Measurements from ENCODE around the gene GPR55.
"Not testable (repeated sequence)": the region's sequence is repeated elsewhere in the genome, so short reads cannot be mapped to it uniquely, and the experiment has no call there.

The GPR55 gene

GRCh38 chr2:230950874-230951339 lies 25.9 kb upstream of the GPR55 start:
- DNase-seq, result no peak

DNA sequence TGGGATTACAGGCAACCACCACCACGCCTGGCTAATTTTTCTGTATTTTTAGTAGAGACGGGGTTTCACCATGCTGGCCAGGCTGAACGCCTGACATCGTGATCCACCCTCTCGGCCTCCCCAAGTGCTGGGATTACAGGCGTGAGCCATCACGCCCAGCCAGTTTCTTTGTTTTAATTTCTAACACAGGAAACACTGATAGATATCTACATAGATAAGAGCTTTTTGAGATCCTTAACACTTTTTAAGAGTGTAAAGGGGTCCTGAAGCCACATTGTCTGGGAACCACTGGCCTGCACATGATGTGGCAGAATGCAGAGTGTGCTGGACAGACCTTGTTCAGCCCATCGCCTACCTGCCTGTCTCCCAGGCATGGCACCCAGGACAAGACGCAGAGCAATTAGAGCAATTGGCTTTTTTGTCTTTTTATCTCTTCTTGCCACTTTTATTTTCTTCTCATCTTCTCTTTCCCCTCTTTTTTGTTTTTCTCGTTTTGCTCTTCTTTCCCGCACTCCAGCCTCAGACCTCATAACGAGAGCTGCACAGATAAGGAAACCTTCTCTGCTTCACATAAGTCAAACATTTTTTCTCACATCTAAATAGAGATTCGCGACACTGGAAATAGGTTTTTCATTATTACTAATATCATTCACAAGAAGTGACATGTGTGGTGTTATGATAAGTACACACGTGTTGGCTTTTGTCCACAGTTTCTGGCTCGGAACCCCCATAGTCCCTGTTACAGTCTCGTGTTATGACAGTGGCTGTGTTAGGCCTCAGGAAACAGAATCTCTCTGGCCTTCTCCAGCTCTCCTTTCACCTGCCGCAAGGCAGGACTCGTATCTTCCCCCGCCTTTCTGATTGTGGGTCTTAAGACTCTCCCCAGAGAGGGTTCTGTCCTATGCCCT lies 25.2 kb upstream of the GPR55 start:
- no peak for DNase-seq

- no peak for DNase-seq
Measured at GRCh38 chr2:230947908-230948365, 22.9 kb upstream of the GPR55 start.

DNA sequence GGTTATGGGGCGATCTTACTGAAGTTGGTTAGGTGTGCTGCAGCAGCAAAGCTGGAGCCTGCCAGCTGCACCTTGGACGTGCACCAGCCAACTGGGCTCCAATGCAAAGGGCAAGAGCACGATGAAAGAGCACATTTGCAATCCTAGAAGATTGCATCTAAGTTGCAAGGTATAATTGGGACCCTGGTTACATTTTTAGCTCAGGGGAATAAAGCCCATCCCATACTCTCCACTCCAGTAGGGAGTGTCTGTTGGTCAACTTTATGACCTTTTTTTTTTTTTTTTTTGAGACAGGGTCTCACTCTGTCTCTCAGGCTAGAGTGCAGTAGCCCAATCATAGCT lies 22.2 kb upstream of the GPR55 start:
- DNase-seq, result no peak

GRCh38 chr2:230946429-230947234 lies 21.6 kb upstream of the GPR55 start:
- DNase-seq, result no peak

GRCh38 chr2:230944757-230945372 lies 19.8 kb upstream of the GPR55 start:
- no peak for DNase-seq

DNA sequence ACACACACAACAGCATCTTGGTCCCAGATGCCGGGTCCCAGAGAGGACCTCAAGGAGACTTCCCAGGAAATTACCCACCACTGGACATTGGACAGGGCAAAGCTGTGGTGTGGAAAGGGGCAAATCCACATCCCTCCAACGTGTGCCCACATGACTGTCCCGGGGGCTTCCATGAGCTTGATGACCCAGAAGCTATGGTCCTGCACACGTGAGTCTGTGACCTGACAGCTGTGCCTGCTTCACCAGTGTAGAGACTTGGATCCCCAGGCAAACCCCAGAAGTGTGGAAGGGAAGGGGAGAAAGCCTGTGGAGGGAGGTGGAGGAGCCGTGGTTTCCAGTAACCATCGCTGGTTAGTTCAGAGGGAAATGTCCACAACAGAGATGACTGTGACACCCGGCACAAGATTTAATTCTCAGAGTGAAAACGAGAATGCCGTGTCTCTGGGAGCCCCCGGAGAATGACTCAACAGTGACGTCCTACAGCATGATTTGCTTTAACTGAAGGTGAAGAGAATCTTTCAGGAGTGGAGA lies 19.1 kb upstream of the GPR55 start:
- no peak for DNase-seq

DNA sequence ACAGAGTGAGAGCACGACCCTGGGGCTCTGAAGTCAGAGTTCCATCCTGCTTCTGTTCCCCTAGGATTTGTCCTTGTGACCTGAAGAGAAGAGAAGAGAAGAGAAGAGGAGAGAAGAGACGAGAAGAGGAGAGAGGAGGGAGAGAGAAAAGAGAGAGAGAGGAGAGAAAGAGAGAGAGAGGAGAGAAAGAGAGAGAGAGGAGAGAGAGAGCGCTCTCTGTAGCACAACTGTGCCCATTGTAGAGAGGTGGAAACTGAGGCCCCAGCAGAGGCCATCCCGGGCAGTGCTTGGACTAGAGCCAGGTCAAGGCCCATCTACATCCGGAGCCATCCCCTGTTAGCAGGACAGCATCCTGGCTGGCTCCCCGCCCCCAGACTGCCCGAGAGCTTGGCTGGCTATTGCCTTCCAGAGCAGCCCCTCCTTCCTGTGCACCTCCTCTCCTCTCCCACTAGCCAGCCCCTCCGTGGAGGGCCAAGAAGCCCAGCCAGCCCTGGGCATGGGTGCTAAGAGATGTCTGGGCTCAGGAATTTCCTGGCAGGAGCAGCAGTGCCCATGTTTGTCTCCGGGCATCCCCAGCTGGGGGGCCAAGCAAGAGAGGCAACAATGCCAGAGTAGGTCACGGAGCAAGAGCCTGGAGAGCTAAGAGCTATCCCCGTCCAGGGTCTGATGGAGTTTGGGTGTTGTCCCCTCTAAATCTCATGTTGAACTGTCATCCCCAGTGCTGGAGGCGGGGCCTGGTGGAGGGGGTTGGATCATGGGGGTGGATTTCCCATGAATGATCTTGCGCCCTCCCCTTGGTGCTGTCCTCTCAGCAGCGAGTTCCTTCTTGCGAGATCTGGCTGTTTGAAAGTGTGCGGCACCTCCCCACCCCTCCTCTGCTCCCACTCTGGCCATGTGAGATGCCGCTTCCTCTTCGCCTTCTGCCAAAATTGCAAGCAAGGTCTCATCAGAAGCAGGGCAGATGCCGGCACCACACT lies 18.2 kb upstream of the GPR55 start:
- peak; percentile 46 for DNase-seq

DNA sequence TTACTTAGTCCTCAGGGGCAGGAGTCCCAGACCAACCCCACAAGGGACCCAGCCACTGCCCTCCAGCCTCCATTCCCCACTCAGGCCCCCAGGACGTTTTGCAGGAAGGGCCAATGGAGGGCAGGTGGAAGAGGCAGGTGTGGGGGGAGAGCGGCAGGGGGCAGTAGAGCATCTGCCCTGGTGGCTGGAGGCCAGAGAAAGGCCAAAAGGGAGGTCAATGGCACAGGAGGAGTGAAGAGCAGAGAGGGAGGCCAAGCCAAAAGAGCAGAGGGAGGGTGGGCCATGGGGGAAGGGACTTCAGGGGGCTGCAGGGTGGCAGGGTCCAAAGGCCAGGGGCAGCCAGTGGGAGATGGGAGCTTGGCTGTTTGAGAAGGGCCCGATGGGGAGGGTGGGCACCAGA lies 17.3 kb upstream of the GPR55 start:
- DNase-seq, result no peak

DNA sequence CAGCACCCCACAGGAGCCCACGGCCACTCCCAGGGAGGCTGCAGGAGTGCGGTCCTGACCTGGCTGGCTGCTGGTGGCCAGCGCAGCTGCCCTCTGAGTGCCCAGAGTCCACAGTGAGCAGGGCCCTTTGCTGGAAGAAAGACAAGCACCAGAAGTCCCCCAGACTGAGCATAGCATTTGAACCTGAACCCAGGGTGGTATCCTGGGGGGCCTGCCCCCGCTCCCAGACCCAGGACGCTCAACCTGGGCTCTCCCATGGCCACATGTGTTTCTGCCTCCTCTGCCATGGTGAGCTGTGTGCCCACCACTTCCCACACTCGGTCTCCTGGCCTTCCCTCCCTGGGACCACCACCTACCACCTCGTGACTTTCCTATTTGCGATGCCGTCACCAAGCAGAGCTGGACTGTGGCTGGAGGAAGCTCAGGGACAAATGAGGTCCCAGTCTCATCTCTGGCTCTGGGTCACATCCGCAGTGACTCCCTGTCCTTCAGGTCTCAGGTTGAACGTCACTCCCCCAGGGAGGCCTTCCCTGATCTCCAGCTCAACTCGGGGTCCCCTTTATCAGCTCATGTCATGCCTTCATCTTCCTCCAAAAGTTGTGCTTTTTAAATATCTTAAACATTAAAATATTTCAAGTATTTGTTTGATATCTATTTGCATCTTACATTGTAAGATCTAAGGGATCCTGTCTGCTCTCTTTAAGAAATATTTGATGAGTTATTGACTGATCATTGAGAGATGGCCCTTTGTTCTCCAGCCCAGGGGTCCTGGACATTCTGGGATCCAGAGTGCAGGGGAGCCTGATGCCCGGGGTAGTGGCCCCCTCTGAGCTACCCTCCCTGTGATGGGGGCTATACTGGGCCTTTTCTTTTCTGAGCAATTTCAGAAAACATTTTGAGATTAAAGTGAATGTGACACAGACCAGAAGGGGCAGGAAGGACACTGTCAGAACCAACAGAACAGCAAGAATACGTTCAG lies 16.4 kb upstream of the GPR55 start:
- DNase-seq, result no peak

- no peak for DNase-seq
Measured at GRCh38 chr2:230940471-230940815, 15.4 kb upstream of the GPR55 start.

GRCh38 chr2:230939691-230940470 lies 14.8 kb upstream of the GPR55 start:
- DNase-seq, result no peak

GRCh38 chr2:230939066-230939591 lies 14.1 kb upstream of the GPR55 start:
- DNase-seq, result no peak

DNA sequence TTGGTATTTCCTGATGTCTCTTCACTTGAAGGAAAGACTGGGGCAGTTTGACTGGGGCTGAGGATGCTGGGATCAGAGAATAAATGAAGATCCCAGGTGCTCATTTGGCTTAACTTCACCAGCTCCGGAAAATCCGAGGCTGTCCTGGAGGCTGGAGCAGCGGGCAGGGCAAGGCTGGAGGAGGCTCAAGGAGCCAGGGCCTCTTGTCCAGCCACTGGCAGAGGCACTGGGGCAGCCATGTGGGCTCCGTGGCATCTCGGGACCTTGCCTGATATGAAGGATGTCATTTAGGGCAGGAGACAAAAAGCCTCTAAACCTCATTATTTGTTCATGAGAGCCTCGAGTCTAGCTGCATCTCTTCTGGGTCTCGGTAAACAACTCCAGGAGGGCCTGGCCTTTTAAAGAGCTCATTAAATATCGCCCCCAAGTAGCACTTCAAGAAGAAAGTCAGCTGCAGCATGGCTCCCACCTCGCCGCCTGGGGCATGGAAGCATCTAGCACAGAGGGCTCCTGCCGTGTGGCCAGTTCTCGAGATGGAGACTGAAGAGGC lies 13.5 kb upstream of the GPR55 start:
- no peak for DNase-seq

DNA sequence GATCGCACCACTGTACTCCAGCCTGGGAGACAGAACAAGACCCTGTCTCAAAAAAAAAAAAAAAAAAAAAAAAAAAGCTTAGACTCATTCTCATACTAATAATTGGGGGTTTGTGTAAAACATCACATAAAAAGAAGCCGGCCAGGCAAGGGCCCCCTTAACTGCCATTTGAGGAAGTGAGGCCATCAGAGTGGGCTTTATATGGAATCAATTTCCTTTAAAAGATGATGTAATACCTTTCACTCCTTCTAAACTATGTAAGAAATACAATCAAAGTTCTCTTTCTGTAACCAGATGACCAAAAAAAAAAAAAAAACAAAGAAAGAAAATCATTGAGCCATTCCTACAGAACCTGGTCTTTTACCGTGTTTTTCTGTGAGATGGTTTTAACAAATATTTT lies 13.1 kb upstream of the GPR55 start:
- no peak for DNase-seq

DNA sequence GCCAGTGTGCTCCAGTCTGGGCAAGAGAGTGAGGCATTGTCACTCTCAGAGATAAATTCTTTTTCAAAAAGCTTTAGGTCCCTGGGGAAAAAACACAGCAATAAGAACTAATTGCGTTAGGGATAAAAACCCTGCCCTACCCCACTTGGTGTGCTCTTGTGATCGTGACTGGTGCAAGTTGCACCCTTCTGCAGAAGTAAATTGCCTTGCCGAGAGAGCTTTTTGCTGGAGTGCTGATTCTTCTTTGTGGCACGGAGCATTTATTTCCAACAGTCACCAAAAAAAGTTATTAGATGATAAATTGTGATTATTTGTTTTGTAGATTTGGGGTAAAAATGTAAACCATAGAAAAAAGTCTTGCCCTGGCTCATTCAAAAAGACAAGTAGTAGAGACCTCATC lies 12.3 kb upstream of the GPR55 start:
- no peak for DNase-seq

DNA sequence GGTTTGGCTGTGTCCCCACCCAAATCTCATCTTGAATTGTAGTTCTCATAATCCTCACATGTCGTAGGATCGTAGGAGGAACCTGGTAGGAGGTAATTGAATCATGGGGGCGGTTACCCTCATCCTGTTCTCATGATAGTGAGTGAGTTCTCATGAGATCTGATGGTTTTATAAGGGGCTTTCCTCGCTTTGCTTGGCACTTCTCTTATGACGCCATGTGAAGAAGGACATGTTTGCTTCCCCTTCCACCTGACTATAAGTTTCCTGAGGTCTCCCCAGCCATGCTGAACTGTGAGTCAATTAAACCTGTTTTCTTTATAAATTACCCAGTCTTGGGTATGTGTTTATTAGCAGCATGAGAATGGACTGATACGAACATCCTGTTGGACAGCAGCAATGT lies 11.2 kb upstream of the GPR55 start:
- DNase-seq, result not testable (repeated sequence)

GRCh38 chr2:230935130-230935430 lies 10.0 kb upstream of the GPR55 start:
- DNase-seq, result no peak
